NCI-H82 treated with DMSO at 0.1 percent for 48 hours (cell line): ENCODE measurements around the gene LMBR1.
"Not testable (repeated sequence)": the region's sequence is repeated elsewhere in the genome, so short reads cannot be mapped to it uniquely, and the experiment has no call there.

ENCODE experiments used
- DNase-seq: peaks from one replicate; lab custom pipeline; 2025; ENCODE audit not compliant: unreplicated experiment; lab: John Stamatoyannopoulos, UW

LMBR1 gene

GRCh38 chr7:156907656-156908055 is 14.7 kb upstream of the LMBR1 start:
- DNase-seq, result no peak

DNA sequence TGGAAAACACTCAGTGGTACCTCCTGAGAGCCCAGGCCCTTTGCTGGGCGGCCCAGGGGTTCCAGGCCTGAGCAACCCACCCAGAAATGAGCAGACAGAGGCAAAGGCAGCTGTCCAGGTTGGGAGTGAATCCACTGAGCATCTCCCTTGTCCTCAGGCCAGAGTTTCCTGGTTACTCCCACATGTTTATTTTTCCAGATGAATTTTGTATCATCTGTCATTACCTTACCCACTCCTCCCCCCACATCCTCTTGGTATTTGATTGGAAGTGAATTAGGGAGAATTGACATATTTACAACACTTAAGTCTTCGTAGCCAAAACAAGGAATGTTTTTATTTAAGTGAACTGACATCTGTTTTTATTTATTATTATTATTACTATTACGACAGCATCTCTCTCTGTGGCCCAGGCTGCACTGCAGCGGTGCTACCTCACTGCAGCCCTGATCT is 13.2 kb upstream of the LMBR1 start:
- DNase-seq, result no peak

DNA sequence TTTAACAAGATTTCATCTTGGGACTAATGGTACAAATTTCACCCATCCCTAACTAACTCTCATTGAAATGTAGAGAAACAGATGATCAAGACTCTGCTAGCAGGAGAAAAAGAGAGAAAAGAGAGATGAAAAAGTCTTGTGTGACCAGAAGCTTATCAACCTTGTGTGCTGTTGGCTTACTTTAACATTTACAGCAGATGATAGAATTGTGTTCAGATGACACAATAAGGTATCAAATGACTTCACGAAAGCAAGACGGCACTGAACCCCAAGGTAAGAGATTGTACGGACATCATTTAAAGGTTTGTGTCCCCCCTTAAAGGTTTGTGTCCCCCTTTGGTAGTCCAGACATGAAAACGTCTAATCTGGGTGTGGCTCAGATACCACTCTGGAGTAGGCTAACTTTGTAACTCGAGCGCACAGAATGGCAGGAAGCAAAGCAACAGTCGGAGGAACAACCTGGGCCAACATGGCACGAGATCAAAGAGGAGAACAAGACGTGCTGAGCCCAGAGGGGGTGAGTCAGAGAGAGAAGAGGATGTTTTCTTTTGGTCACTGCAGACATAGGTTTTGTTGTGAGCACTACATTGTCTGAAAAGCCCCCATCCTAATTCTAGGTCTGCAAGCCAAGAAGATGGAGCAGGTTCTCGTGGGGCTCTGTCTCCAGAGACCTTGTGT is 10.4 kb upstream of the LMBR1 start:
- DNase-seq, result no peak

DNA sequence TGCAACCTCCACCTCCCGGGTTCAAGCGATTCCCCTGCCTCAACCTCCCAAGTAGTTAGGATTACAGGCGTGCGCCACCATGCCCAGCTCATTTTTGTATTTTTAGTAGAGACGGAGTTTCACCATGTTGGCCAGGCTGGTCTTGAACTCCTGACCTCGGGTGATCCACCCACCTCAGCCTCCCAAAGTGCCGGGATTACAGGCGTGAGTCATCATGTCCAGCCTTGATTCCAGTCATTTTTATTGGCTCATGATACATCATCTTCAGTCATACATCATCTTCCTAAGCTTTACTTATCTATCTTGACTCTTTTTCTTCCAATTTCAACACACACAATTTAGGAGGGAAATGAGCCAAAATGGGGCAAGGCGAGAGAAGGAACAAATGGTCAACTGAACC is 7.1 kb upstream of the LMBR1 start:
- DNase-seq, result not testable (repeated sequence)

DNA sequence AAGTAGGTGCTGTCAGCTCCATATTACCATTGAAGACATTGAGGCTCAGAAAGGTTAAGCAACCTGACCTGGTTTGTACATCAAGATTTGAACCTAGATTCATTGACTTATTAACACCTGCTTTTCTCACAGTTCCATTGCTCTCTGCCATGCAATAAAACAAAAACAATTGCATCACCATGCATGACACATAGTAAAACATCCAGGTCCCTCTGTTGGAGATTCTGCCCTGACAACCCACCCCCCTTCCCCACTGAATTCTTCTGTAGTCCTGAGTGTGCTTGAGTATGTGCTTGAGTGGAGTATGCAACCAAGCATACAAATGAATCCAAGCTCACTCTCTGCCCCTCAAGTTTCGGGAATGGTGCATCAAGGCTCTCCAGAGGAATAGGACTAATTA is 6.0 kb upstream of the LMBR1 start:
- DNase-seq, result no peak

GRCh38 chr7:156897673-156898072 is 4.7 kb upstream of the LMBR1 start:
- DNase-seq, result no peak

DNA sequence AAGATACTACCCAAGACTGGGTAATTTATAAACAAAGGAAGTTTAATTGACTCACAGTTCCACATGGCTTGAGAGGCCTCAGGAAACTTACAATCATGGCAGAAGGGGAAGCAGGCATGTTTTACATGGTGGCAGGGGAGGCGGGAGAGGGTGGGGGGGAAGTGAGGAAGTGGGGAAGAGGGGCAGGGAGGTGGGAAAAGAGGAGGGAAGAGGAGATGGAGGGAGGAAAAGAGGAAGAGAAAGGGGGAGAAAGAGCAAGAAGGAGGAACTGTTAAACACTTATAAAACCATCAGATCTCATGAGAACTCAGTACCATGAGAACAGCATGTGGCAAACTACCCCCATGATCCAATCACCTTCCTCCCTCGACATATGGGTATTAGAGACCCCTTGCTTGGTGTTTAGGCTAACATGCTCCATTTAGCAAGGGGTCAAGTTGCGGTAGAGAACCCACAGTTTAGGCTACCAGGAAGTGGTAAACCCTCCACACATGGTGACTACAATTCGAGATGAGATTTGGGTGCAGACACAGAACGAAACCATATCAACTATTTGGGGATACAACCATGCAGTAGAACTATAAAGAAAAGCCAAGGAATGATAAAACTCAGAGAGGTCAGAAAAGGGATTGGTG is 3.5 kb upstream of the LMBR1 start:
- no peak for DNase-seq

DNA sequence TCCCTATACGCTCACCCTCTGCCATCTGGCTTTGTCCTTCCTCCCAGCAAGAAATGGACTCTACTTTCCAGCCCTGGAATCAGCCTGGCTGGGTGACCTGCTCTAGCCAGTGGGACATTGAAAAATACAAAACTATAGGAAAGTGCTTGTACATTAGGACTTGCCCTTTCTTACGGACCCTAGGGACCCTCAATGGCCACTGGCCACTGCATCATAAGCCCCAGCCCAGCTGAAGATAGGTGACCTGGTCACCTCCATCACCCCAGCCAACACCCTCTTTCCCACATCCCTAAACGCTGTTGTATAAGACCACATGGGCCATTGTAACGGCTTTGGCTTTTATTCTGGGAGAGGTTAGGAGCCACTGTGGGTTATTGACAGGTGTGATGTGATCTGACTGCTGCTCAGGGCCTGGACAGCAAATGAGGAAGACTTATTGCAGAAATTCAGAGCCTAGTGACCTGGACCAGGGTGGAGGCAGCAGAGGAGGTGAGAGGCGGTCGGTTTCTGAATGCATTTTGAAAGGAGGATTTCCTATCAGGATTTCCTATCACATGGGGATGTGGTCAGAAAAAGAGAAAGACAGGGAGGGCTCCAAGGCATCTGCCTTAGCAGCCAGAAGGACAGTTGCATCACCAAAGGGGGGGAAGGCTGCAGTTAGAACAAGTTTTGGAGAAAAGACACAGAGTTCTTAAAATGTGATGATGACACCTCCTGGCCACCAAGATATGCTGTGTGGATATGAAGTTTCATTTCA is 2.2 kb upstream of the LMBR1 start:
- no peak for DNase-seq

- DNase-seq, result peak; percentile 3
Observed at GRCh38 chr7:156892081-156892800, 742 bp downstream of the LMBR1 start.

- DNase-seq, result no peak
Observed at GRCh38 chr7:156889746-156890145, 3.2 kb downstream of the LMBR1 start.

- no peak for DNase-seq
Observed at GRCh38 chr7:156889089-156889488, 3.9 kb downstream of the LMBR1 start.

GRCh38 chr7:156886020-156886795 is 6.8 kb downstream of the LMBR1 start:
- no peak for DNase-seq

- no peak for DNase-seq
Observed at GRCh38 chr7:156881679-156882078, 11.3 kb downstream of the LMBR1 start.

GRCh38 chr7:156875766-156876165 is 17.2 kb downstream of the LMBR1 start:
- no peak for DNase-seq

DNA sequence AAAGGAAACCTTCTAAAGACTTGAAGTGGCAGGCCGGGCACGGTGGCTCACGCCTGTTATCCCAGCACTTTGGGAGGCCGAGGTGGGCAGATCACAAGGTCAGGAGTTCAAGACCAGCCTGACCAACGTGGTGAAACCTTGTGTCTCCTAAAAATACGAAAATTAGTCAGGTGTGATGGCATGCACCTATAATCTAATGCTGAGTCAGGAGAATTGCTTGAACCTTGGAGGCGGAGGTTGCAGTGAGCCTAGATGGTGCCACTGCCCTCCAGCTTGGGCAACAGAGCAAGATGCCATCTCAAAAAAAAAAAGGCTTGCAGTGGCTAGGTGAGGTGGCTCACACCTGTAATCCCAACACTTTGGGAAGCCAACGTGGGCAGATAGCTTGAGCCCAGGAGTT is 24.6 kb downstream of the LMBR1 start:
- not testable (repeated sequence) for DNase-seq

DNA sequence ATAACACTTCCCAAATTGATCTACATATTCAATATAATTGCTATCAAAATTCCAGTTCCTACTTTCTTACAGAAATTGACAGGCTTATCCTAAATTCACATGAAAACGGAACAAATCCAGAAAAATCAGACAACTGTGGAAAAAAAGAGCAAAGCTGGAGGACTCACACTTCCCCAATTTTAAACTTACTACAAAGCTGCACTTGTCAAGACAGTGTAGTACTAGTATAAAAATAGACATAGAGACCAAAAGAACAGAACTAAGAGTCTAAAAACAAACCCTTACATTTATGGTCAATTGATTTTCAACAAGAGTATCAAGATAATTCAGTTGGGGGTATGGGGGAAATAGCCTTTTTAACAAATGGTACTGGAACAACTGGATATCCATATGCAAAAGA is 27.5 kb downstream of the LMBR1 start:
- DNase-seq, result no peak

DNA sequence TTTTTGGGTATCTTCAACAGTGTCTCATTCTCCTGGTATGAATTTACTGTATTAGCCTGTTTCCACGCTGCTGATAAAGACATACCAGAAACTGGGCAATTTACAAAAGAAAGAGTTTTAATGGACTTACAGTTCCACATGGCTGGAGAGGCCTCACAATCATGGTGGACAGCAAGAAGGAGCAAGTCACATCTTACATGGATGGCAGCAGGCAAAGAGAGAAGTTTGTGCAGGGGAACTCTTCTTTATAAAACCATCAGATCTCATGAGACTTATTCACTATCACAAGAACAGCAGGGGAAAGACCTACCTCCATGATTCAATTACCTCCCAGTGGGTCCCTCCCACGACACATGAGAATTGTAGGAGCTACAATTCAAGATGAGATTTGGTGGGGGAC is 31.0 kb downstream of the LMBR1 start:
- not testable (repeated sequence) for DNase-seq

- DNase-seq, result no peak
Observed at GRCh38 chr7:156861212-156861611, 31.8 kb downstream of the LMBR1 start.

GRCh38 chr7:156860099-156860498 is 32.9 kb downstream of the LMBR1 start:
- DNase-seq, result not testable (repeated sequence)

DNA sequence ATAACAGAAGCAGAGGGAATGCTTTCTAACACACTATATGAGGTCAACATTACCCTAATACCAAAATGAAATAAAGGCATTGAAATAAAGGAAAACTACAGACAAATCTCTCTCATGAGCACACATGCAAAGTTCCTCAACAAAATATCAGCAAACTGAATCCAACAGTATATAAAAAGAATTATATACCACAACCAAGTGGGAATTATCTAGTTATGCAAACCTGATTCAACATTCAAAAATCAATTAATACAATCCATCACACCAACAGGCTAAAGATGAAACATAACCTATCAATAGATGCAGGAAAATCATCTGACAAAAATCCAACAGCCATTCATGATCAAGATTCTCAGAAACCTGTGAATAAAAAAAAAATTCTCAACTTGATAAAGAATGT is 34.5 kb downstream of the LMBR1 start:
- DNase-seq, result no peak

- no peak for DNase-seq
Observed at GRCh38 chr7:156857757-156858156, 35.2 kb downstream of the LMBR1 start.
